HG03521 (cell line): ENCODE results near the gene DRAM2.

Source experiments
- ATAC-seq: cut with Tn5 transposase; IDR thresholded peaks from one replicate; pipeline ENCODE4 v1.9.1; 2021; ENCODE audit warnings: mild to moderate bottlenecking, moderate library complexity; ENCODE audit not compliant: unreplicated experiment

DRAM2 gene

DNA sequence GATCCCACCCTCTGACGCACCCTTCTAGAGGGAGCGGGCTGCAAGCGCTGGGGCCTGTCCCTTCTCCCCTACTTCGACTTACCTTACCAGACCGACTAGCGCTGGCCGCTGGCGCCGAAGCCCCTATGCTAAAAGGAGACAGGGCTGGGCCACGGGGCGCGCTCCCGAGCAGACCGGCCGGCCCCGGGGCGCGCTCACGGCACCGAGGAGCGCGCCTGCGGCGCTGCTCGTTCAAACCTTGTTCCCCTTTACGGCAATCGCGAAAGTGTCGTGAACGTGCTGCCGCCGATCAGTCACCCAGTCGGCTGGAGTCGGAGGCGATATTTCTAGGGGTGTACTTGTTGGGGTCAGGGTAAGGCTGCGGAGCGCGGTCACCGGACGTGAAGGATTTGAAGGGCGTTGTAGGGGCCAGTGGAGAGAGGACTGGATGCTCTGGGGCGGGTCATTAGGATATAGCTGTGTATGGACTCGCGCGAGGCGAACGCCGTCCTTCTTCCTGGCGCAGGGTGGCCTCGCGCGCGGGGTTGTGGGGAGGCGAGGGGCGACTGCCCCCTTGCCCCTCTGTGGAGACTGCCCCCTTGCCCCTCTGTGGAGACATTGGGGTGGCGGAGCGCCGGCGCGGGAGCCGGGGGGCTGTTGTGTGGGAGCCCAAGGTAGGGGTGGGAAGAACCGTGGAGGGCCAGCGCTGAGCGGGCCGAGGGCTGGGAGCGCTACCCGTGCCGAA lies at the start of gene DRAM2, which contains the start of gene CEPT1:
Gene DRAM2, minus strand, starts transcription at position 138 of the 724 bp plus-strand sequence. CDS start 8,539 bp downstream, outside the sequence.
Gene CEPT1, plus strand, starts transcription at position 268 of the 724 bp plus-strand sequence. CDS start 7,492 bp downstream, outside the sequence.
- peak; percentile 51 for ATAC-seq

- no peak for ATAC-seq
These were observed 44.8 kb upstream of the DRAM2 start for GRCh38 chr1:111184663-111185062.

- ATAC-seq, result no peak
These were observed 43.6 kb upstream of the DRAM2 start for GRCh38 chr1:111183308-111184069.

DNA sequence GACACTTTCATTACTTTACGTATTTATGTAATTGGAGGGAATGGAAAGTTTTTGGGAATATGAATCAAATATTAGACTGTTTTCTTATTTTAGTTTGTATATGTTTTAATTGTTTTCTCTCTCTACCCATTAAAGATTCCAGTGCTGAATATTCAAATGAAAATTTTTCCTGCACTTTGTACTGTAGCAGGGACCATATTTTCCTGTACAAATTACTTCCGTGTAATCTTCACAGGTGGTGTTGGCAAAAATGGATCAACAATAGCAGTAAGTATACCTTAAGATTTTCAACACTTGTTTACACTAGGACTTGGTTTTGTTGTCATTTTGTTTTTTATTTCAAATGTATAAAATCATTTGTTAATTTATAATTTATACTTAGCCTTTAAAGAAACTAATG lies 42.2 kb upstream of the DRAM2 start:
- no peak for ATAC-seq

DNA sequence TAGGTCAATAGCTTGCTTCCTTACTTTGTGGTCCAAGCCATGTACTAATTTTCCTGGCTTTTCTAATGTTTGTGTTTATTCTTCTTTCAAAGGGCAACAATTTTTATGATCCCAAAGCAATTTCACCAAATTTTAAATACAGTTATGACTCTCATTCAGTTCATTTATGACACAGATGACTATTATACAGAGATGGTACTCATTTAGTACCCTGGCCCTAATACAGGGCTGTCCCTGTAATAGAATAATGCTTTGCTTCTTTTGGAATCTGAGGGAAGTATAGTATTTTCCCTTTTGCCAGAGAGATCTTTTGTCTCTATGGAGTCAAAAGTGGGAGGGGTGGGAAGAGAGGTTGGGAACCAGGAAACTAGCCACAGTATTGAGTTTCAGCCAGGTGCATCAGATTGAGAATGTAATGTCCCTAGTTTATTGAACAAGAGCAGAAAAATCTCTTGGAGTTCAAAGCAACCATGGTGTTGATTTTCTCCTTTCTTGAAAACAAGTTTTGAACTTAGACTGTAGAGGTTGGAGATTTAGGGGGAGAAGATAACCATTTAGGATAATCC lies 40.2 kb upstream of the DRAM2 start:
- ATAC-seq, result no peak

GRCh38 chr1:111176678-111177077 lies 36.8 kb upstream of the DRAM2 start:
- ATAC-seq, result no peak

- no peak for ATAC-seq
These were observed 35.5 kb upstream of the DRAM2 start for GRCh38 chr1:111175349-111175748.

GRCh38 chr1:111174070-111174469 lies 34.2 kb upstream of the DRAM2 start:
- no peak for ATAC-seq

DNA sequence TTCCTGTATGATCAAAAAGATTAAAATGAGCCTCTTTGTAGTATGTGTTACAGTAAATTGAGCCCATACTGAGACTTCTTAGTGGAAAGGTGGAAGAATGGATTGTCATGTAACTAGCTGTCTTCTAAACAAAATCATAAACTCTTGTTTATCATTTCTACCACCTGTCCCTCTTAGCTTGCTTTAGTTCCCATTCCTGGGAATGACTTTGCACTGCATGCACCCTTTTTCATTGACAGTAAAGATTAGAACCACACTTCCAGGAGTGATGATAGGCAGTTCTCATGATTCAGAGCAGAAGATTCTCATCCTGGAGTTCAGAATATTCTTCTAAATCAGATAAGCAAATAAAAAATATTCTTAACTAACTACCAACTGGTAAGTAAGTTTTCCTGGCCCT lies 32.6 kb upstream of the DRAM2 start:
- no peak for ATAC-seq

- ATAC-seq, result no peak
These were observed 24.3 kb upstream of the DRAM2 start for GRCh38 chr1:111164151-111164550.

DNA sequence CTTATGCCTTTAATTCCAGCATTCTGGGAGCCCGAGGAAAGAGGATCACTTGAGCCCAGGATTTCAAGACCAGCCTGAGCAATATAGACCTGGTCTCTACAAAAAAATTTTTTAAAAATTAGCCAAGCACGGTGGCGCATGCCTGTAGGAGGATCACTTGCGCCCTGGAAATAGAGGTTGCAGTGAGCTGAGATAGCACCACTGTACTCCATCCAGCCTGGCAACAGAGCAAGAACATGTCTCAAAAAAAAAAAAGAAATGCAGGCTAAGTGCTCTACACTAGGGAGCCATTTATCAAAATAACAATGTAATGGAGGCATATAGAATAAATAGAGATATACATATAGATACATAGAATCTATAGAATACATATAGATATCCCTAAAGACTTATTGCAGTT lies 23.5 kb upstream of the DRAM2 start:
- ATAC-seq, result no peak

GRCh38 chr1:111162488-111162880 lies 22.6 kb upstream of the DRAM2 start:
- no peak for ATAC-seq

GRCh38 chr1:111161843-111162487 lies 22.1 kb upstream of the DRAM2 start:
- no peak for ATAC-seq

DNA sequence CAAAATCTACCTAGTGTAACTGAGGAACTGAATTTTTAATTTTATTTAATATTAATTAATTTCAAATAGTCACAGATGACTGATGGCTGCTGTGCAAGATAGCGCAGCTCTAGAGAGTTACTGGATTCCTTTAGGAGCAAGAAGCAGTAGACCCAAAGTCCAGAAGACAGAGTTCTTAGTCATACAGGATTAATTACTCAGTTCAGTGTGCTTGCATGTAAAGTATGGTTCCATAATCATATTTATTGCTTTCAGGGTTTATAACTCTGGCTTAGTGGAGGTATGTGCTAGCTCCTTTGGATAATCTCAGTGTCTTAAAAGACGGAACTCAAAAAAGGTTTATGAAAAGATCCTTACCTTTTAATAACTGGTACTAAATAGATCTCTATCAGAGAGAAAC lies 17.5 kb upstream of the DRAM2 start:
- no peak for ATAC-seq

DNA sequence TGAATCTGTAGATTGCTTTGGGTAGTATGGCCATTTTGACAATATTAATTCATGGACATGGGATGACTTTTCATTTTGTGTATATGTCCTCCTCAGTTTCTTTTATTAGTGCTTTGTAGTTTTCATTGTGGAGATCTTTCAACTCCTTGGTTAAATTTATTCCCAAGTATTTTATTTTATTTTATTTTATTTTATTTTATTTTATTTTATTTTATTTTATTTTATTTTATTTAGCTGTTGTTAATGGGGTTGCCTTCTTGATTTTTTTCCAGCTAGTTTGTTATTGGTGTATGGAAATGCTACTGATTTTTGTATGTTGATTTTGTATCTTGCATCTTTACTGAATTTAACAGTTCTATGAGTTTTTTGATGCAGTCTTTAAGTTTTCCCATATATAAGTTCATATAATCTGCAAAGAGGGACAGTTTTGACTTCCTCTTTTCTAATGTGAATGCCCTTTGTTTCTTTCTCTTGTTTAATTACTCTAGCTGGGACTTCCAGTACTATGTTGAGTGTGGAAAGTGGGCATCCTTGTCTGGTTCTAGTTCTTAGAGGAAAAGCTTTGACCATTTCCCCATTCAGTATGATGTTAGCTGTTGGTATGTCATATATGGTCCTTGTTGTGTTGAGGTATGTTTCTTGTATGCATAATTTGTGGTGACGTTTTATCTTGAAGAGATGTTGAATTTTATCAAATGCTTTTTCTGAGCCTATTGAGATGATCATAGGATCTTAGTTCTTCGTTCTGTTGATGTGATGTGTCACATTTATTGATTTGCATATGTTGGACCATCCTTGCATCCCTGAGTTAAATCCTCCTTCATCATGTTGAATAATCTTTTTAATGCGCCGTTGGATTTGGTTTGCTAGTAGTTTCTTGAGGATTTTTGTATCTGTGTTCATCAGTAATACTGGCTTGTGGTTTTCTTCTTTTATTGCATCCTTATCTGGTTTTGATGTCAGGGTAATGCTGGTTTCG lies 14.4 kb upstream of the DRAM2 start:
- ATAC-seq, result no peak

- ATAC-seq, result no peak
These were observed 11.9 kb upstream of the DRAM2 start for GRCh38 chr1:111151838-111152237.

GRCh38 chr1:111148376-111148881 lies 8.5 kb upstream of the DRAM2 start:
- ATAC-seq, result no peak

DNA sequence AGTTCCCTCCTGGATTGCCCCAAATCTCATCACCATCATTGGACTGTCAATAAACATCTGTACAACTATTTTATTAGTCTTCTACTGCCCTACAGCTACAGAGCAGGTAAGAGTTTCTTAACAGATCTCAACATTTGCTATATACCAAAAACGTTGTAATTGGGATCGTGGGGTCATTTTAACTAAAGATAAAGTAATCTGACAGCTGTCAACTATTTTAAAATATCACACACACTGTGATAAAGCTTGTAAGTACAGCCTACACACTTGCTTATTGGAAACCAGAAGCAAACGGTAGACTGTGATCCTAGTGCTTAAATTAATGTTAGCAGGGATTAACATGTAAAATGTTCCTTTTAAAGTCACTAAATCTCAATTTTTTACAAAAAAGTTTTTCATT lies 8.1 kb upstream of the DRAM2 start:
- ATAC-seq, result no peak

GRCh38 chr1:111145963-111146768 lies 6.3 kb upstream of the DRAM2 start:
- ATAC-seq, result no peak
